HG03354 (cell line): ENCODE results near the gene ING5.
"Not testable (repeated sequence)": the region's sequence is repeated elsewhere in the genome, so short reads cannot be mapped to it uniquely, and the experiment has no call there.

Experiments used
- ATAC-seq: cut with Tn5 transposase; IDR thresholded peaks from one replicate; pipeline ENCODE4 v1.9.1; 2021; ENCODE audit warnings: mild to moderate bottlenecking; ENCODE audit not compliant: unreplicated experiment, poor library complexity, severe bottlenecking

ING5 gene

GRCh38 chr2:241753493-241753892, 51.7 kb downstream of the ING5 start:
- ATAC-seq = no peak

GRCh38 chr2:241754042-241754441, 52.2 kb downstream of the ING5 start:
- no peak for ATAC-seq

GRCh38 chr2:241755166-241755565, 53.3 kb downstream of the ING5 start:
- no peak for ATAC-seq

- ATAC-seq = no peak
Measured at GRCh38 chr2:241755777-241756176, 53.9 kb downstream of the ING5 start.

- ATAC-seq = no peak
Measured at GRCh38 chr2:241759067-241759807, 57.4 kb downstream of the ING5 start.

- ATAC-seq = not testable (repeated sequence)
Measured at GRCh38 chr2:241759893-241760292, 58.1 kb downstream of the ING5 start.

GRCh38 chr2:241760301-241760771, 58.5 kb downstream of the ING5 start:
- no peak for ATAC-seq

- ATAC-seq = no peak
Measured at GRCh38 chr2:241762321-241762932, 60.6 kb downstream of the ING5 start.

GRCh38 chr2:241762933-241763369, 61.1 kb downstream of the ING5 start:
- ATAC-seq = no peak

- ATAC-seq = no peak
Measured at GRCh38 chr2:241763551-241764274, 61.9 kb downstream of the ING5 start.

- ATAC-seq = no peak
Measured at GRCh38 chr2:241764275-241765241, 62.7 kb downstream of the ING5 start.

- ATAC-seq = no peak
Measured at GRCh38 chr2:241767464-241768250, 65.8 kb downstream of the ING5 start.

- no peak for ATAC-seq
Measured at GRCh38 chr2:241768251-241768711, 66.4 kb downstream of the ING5 start.

- no peak for ATAC-seq
Measured at GRCh38 chr2:241768850-241769249, 67.0 kb downstream of the ING5 start.

GRCh38 chr2:241769819-241770184, 68.0 kb downstream of the ING5 start:
- ATAC-seq = no peak

- ATAC-seq = no peak
Measured at GRCh38 chr2:241770185-241770935, 68.5 kb downstream of the ING5 start.

- no peak for ATAC-seq
Measured at GRCh38 chr2:241770936-241771285, 69.1 kb downstream of the ING5 start.
